D721Med (cell line): ENCODE measurements around the gene RALGPS1.

Experiments
- DNase-seq: peaks from one replicate; pipeline ENCODE4 v3.0.0; 2011; ENCODE audit warnings: low spot score; ENCODE audit not compliant: insufficient read length
- FAIRE-seq: peaks from 2 replicates; lab custom pipeline; 2011; peaks lifted over from hg19 to GRCh38; lab: Jason Lieb, UNC
- TF ChIP-seq, protein P1 (sequence below): IDR thresholded peaks from 2 replicates; pipeline ENCODE4 v1.5.1; 2012; ENCODE audit warnings: mild to moderate bottlenecking, control low read depth; ENCODE audit not compliant: insufficient read depth; ENCODE audit errors: missing control alignments

RALGPS1 gene

DNA sequence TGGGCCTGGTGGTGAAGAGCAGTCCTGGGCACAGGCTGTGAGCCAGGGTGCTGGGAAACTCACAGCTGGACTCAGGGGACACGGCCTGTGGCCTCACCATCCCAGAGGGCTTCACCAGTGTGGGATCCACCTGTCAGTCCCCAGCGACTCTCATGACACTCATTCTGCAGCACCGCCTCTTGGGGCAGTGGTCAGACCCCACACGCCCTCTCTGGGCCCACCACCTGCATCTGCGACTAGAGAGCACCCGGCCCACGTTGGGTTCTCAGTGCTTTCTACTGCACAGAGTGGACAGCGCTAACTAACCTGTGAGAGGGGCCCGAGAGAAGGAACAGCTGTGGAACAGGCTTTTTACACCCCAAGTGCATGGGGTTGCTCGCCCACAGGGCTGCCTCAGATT is 304.2 kb downstream of the RALGPS1 start:
- FAIRE-seq (no peak), DNase-seq (no peak)
- TF ChIP-seq, protein P1, sequence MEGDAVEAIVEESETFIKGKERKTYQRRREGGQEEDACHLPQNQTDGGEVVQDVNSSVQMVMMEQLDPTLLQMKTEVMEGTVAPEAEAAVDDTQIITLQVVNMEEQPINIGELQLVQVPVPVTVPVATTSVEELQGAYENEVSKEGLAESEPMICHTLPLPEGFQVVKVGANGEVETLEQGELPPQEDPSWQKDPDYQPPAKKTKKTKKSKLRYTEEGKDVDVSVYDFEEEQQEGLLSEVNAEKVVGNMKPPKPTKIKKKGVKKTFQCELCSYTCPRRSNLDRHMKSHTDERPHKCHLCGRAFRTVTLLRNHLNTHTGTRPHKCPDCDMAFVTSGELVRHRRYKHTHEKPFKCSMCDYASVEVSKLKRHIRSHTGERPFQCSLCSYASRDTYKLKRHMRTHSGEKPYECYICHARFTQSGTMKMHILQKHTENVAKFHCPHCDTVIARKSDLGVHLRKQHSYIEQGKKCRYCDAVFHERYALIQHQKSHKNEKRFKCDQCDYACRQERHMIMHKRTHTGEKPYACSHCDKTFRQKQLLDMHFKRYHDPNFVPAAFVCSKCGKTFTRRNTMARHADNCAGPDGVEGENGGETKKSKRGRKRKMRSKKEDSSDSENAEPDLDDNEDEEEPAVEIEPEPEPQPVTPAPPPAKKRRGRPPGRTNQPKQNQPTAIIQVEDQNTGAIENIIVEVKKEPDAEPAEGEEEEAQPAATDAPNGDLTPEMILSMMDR: no peak

DNA sequence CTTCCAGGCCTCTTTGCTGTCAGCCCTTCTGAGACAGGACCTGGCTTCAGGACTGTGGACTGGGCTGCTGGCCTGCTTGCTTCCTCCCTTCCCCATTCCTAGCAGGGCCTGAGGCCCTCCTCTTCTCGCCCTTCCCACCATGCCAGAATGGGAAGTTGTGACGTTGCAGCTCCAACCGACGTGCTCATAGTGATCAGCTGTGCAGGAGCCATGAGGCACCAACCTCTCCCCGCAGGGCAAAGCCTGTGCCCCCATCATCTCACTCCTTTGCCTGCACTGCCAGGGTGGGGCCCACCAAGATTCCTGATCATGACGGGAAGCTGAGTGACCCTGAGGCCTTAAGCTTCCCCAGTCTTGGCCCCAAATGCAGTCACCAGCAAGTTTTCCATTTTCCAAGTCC is 304.9 kb downstream of the RALGPS1 start:
- FAIRE-seq: no peak

DNA sequence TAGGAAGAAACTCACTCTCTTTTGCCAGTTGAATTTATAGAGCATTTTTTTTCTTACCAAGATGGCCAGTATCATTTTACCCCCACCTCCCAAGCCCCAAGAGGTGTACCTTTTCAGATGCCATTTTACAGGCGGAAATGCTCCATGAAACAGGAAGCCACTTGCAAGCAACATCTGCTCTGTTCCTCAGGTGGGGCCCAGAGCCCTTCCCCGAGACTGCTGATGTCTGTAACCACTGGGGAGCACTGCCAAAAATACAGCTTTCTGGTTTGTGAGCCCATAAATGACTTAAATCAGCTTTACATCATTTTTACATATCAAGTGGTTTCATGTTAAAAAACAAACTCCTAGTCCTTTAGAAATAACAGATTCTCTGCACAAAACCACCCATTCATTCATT is 307.1 kb downstream of the RALGPS1 start:
- TF ChIP-seq, protein P1: no peak
- DNase-seq: no peak
- no peak for FAIRE-seq

More for the DNA sequence above, 304.9 kb downstream of the RALGPS1 start:
- DNase-seq: no peak
- TF ChIP-seq, protein P1: no peak

DNA sequence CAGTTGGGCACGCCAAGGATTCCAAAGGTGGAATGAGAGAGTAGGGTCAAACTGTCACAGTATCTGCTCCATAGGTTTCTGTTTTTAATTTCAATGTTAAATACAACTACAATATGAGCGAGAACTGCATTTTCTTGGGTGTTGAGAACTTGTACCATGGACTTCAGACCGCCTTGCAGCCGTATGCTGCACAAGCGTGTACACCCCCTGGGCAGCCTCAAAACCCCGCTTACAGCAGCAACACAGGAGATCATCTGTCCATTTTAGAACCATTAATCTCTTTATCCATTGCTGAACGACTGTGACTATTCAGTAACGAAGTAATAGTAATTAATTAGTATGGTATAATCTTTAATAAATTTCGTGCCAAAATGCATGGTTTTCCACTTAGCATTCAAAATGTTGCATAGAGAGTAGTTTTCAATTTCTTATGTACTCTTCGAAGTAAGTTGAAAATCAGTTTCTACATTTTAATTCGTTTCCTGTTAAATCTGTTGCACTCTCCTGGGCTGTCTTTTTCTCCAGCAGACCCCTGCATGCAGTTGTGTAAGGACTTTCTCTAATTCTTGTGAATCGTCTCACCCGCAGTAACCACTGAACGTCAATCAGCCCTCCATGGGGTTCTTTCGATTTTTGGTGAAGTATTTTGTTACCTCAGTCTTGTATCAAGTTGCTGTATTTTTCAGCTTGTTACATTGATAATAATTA is 308.0 kb downstream of the RALGPS1 start:
- no peak for FAIRE-seq
- DNase-seq: no peak
- TF ChIP-seq, protein P1: no peak

DNA sequence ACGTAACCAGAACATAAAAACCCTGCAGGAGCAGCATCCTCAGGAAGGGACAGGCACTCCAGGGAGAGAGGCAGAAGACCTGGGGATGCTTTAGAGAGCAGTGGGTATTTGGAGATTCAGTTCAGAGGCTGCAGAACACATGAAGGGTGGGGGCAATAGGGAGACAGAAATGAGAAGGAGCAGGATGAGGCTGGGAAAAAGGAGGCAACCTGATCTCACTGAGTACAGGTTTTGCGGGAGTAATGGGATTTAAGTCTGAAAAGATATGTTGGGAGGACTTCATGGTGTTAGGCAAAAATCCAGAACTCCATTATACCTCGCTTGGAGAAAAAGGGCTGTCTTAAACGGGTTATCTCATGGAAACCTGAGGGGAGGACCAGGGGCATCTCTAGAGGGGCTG is 308.7 kb downstream of the RALGPS1 start:
- DNase-seq (no peak), FAIRE-seq (no peak)
- TF ChIP-seq, protein P1: no peak

DNA sequence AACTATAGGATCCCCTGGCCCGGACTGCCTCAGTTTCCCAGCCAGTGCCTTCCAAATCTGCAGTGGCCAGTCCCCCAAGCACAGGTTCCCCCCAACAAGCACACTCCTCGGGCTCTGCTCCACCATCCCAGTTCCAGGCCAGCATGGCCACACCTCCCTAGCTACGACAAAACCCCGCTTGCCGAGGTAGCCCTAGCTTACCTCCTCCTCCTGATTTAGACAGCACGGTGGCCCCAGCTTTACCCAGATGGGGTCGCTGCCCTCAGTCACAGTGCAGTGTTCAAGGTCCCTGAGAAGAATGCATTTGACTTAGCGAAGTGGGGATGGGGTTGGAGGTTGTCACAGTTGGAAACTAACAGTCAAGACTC is 309.2 kb downstream of the RALGPS1 start:
- TF ChIP-seq, protein P1: no peak
- DNase-seq (no peak), FAIRE-seq (no peak)

DNA sequence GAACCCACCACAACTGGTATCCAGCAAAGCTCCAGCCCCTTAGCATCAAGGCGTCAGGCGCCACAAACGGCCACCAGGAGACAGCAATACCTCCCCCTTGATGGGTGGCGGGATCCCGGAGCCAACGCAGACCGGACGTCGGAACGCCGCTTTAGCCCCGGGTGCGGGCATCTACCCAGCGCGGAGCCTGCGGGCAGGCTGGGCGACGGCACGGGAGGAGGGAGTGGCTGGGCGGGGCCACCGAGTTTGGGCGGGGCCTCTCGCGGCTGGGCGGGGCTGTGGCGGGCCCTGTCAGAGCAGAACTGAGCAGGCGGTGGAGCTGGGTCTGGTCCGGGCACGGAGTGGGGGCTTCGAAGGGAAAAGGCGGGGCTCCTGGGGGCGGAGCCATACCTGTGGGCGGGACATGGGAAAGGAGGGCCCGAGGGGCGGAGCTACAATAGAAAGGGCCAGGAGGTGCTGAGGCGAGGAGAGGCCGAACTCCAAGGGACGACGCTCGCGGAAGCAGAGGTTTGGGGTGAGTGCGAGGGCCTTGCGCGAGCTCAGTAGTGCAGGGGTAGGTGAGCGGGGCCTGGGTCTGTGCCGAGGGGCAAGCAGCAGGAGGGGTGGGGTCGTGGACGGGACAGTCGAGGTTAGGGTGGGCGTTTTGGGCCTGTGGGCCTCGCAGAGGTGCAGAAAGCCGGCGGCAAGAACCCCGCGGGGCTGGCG is 309.7 kb downstream of the RALGPS1 start:
- DNase-seq (peak; percentile 83), FAIRE-seq (no peak)
- TF ChIP-seq, protein P1: no peak
